CD4-positive, alpha-beta T cell treated with Interleukin-6 for 4 hours (primary cell): ENCODE measurements around the gene XCL1.
"Not testable (repeated sequence)": the region's sequence is repeated elsewhere in the genome, so short reads cannot be mapped to it uniquely, and the experiment has no call there.

Experiments
- DNase-seq: peaks from one replicate; pipeline ENCODE4 v3.0.0-alpha.2; 2020; ENCODE audit warnings: mixed read lengths

Gene XCL1

GRCh38 chr1:168568346-168568745 is 8.1 kb upstream of the XCL1 start:
- DNase-seq: no peak

GRCh38 chr1:168570652-168571051 is 5.8 kb upstream of the XCL1 start:
- no peak for DNase-seq

DNA sequence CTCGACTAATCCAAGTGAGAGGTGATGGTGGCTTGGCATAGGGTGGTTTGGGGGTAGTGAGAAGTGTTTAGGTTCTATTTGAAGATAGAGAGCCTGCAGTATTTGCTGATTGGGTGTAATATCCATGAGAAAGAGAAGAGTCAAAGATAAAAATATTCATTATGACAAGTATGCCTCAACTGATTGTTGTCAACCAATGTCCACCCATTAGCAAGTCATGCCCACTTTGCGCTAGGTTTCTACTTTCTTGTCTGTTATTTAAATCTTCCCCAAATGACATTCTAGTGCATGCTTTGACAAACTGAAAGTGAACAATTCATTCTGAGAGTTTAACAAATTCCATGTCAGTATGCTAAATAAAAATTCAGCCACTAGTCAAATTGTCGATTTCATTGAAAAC is 3.8 kb upstream of the XCL1 start:
- no peak for DNase-seq

- DNase-seq: peak; percentile 33
Measured at GRCh38 chr1:168574234-168574633, 2.2 kb upstream of the XCL1 start.

GRCh38 chr1:168578531-168579185 is 2.3 kb downstream of the XCL1 start:
- not testable (repeated sequence) for DNase-seq

GRCh38 chr1:168580290-168580689 is 3.9 kb downstream of the XCL1 start:
- not testable (repeated sequence) for DNase-seq

- not testable (repeated sequence) for DNase-seq
Measured at GRCh38 chr1:168580991-168581390, 4.6 kb downstream of the XCL1 start.

GRCh38 chr1:168581817-168582572 is 5.6 kb downstream of the XCL1 start:
- DNase-seq: no peak

- no peak for DNase-seq
Measured at GRCh38 chr1:168582688-168583336, 6.4 kb downstream of the XCL1 start.

DNA sequence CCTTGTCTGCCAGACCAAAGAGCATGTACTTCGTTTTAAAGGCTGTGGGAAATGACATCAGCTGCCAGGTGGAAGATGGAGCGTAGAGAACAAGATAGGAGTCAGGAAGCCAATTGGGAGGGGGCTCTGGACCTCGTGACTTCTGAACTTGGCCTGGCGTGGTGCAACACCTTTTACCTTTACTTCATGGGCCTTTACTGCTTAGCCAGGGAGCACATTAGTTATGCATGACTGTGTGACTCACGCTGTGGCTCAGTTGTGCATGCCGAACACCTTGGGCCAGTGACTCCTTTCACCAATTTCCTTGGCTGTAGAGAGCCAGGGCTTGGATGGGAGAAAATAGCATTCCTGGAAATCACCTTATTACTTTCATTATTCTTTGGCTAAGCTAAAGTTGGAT is 7.2 kb downstream of the XCL1 start:
- no peak for DNase-seq

- no peak for DNase-seq
Measured at GRCh38 chr1:168585191-168585590, 8.8 kb downstream of the XCL1 start.

- DNase-seq: no peak
Measured at GRCh38 chr1:168585937-168586336, 9.5 kb downstream of the XCL1 start.

- no peak for DNase-seq
Measured at GRCh38 chr1:168589167-168589566, 12.8 kb downstream of the XCL1 start.

DNA sequence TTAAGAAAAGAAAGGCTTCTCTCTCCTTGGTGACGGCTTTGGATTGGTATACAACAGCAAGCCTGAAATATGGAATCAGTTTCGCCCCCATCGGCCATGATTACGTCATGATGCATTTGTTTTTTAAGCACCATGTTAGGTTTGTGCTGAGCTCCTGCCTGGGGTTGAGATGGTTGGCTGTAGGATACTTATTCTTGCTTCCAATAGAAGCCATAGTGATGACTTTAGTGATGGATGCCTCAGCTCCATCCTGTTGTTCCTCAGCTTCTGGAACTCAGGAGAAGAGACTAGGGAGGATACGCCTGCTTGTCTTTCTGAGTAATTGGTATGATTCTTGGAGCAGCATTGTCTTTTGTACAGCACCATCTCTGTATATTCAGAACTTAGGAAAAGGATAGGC is 14.7 kb downstream of the XCL1 start:
- DNase-seq: no peak

DNA sequence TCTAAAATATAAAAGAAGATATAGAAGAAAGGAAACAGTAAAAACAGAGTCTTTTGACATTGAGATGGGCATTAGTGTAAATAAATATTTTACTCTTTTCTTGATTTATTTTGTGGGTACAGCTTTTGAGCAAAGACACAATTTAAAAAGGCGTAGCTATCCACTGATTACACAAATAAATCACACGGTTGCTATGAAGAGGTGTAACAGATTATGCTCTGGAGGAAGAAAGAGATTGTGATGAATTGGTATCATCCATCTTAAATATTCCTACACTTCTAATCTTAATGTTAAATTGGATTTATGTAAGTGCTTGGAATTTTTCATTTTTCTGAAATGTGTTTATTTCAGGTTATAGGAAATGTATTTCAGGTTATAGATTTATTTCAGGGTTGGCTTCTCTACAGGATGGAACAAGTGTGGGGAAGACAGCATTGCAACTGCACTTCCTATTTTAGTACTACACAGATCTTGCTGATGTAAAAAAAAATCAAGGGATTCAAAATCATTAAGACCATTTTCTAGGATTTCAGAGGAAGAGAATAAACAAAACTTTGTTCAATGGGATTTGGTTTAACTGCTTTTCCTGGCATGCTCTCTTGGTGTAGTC is 15.3 kb downstream of the XCL1 start:
- DNase-seq: no peak

DNA sequence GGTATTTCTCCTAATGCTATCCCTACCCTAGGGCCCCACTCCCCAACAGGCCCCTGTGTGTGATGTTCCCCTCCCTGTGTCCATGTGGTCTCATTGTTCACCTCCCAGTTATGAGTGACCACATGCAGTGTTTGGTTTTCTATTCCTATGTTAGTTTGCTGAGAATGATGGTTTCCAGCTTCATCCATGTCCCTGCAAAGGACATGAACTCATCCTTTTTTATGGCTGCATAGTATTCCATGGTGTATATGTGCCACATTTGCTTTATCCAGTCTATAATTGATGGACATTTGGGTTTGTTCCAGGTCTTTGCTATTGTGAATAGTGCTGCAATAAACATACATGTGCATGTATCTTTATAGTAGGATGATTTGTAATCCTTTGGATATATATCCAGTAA is 19.0 kb downstream of the XCL1 start:
- not testable (repeated sequence) for DNase-seq

DNA sequence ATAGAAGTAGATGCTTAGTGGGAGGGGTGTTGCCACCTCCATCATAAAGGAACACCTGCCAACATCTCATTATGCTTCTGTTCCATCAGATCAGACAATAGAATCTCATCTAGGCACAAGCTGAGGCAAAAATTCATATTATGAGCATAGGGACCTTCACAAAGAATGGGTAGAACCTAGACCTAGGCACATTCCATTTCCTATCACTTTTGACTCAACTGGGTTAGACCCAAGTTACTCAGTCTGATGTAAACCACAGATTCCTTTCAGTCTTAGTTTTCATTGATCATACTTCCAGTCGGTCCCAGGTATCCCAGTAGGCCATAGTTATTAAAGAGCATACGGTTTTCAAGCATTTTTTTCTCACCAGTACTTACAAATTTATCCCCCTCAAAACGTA is 21.7 kb downstream of the XCL1 start:
- no peak for DNase-seq

DNA sequence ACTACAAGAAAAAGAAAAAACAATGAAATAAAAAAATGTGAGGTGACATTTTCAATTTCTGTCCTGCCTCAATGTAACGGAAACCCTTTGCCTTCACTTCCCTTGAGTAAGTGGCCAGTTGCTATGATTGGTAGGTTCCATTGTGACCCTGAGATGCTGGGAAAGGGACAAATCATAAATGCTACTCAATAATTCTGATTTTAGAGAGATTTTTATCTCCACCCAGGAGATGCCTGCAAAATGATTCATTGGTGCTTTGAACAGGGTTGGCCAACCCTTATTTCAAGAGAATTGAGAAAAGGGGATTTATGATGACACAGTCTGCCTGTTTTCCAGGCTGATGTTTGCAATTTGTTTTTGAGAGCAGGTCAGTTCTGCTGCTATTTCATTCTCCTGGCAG is 22.5 kb downstream of the XCL1 start:
- no peak for DNase-seq

GRCh38 chr1:168599641-168600040 is 23.2 kb downstream of the XCL1 start:
- DNase-seq: no peak

DNA sequence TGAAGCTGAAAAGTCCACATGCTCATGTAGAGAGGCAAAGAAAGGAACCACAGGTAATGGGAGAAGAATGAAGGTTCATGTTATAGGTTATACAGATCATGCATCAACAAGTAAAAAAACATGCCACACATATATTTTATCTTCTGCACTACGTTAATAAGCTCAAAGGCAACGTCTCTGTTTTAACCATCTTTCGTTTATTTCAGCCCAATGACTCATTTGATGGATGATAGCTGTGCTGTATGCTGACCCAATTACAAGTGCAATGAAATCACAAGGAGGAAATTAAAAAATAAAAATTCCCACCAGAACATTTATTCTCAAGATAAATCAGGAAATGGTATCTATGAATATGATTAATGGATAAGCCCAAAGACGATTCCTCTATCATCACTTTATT is 24.6 kb downstream of the XCL1 start:
- DNase-seq: no peak

DNA sequence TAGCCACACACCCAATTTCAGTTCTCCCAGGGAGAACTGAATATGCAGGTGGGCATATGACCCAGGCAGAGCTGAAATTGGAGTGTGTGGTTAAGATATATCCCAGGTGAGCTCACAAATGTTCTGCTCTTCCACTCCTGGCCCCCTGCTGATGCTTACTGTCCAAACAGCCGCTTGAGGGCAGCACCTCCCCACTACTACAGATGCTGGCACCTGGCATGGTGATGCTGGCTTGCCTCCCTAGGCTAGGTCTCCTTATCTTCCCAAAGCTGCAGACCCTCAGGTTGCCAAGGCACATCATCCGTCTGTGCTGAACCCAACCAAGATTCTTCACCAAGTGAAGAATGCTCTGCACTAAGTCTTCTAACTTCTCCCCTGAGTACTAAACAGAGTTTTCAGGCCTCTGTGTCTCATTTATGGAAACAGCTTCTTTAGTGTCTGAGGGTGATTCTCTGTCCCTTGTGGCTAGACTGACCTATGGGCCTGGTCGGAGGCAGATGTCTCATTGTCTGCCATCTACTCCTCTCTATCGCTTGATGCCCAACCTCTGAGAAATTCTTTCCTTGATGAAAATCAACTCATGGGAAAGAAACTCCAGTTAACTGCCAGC is 27.2 kb downstream of the XCL1 start:
- DNase-seq: peak; percentile 72

GRCh38 chr1:168605443-168605842 is 29.0 kb downstream of the XCL1 start:
- no peak for DNase-seq

DNA sequence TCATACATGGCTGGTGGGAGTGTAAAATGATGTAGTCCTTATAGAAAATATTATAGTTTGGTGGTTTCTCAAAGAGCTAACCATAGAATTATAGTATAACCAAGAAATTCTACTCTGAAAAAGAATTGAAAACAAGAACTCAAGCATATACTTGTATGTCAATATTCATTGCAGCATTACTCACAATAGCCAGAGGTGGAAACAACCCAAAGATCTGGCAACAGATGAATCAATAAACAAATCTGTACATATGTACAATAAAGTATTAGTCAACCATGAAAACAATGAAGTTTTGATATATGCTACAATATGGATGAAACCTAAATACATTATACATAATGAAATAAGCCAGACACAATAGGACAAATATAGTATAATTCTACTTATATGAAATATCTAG is 29.7 kb downstream of the XCL1 start:
- no peak for DNase-seq
